Panc1 (cell line): Measurements from ENCODE around the gene HTT.

Source experiments
- POLR2AphosphoS5 ChIP-seq: IDR thresholded peaks from 2 replicates; pipeline ENCODE4 v1.6.1; 2012; ENCODE audit warnings: mild to moderate bottlenecking, low read depth, low read length, moderate library complexity
- TF ChIP-seq, protein P1 (sequence below): fragments of 450-650 bp; IDR thresholded peaks from 2 replicates; pipeline ENCODE4 v1.5.1; 2017; ENCODE audit warnings: mild to moderate bottlenecking
- TF ChIP-seq, protein P2 (sequence below), 2 experiments: IDR thresholded peaks; 2 replicates each; pipeline ENCODE4 v1.6.1; 2011 to 2012; ENCODE audit warnings: low read depth in 2 of 2, control low read depth in 1 of 2, low read length in 1 of 2, mild to moderate bottlenecking in 1 of 2, moderate library complexity in 1 of 2; ENCODE audit not compliant: insufficient read depth in 1 of 2

DNA sequence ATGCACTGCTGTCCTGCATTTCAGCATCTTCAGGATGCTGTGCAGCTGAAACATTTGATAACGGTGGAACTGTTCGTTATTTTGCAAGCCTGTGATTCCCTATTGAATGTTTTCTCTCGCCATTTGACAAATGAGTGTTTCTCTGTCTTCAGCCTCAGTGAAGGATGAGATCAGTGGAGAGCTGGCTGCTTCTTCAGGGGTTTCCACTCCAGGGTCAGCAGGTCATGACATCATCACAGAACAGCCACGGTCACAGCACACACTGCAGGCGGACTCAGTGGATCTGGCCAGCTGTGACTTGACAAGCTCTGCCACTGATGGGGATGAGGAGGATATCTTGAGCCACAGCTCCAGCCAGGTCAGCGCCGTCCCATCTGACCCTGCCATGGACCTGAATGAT is 52.6 kb downstream of the HTT start:
- TF ChIP-seq, protein P1, sequence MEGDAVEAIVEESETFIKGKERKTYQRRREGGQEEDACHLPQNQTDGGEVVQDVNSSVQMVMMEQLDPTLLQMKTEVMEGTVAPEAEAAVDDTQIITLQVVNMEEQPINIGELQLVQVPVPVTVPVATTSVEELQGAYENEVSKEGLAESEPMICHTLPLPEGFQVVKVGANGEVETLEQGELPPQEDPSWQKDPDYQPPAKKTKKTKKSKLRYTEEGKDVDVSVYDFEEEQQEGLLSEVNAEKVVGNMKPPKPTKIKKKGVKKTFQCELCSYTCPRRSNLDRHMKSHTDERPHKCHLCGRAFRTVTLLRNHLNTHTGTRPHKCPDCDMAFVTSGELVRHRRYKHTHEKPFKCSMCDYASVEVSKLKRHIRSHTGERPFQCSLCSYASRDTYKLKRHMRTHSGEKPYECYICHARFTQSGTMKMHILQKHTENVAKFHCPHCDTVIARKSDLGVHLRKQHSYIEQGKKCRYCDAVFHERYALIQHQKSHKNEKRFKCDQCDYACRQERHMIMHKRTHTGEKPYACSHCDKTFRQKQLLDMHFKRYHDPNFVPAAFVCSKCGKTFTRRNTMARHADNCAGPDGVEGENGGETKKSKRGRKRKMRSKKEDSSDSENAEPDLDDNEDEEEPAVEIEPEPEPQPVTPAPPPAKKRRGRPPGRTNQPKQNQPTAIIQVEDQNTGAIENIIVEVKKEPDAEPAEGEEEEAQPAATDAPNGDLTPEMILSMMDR = no peak
- TF ChIP-seq POLR2AphosphoS5 = no peak
- TF ChIP-seq, protein P2, sequence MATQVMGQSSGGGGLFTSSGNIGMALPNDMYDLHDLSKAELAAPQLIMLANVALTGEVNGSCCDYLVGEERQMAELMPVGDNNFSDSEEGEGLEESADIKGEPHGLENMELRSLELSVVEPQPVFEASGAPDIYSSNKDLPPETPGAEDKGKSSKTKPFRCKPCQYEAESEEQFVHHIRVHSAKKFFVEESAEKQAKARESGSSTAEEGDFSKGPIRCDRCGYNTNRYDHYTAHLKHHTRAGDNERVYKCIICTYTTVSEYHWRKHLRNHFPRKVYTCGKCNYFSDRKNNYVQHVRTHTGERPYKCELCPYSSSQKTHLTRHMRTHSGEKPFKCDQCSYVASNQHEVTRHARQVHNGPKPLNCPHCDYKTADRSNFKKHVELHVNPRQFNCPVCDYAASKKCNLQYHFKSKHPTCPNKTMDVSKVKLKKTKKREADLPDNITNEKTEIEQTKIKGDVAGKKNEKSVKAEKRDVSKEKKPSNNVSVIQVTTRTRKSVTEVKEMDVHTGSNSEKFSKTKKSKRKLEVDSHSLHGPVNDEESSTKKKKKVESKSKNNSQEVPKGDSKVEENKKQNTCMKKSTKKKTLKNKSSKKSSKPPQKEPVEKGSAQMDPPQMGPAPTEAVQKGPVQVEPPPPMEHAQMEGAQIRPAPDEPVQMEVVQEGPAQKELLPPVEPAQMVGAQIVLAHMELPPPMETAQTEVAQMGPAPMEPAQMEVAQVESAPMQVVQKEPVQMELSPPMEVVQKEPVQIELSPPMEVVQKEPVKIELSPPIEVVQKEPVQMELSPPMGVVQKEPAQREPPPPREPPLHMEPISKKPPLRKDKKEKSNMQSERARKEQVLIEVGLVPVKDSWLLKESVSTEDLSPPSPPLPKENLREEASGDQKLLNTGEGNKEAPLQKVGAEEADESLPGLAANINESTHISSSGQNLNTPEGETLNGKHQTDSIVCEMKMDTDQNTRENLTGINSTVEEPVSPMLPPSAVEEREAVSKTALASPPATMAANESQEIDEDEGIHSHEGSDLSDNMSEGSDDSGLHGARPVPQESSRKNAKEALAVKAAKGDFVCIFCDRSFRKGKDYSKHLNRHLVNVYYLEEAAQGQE (IDR thresholded peaks at IDR 0.05; ENCODE audit: insufficient read depth in 1 of 2, low read depth in 2 of 2, low read length in 1 of 2) = no peak
